LNCAP (cell line): Measurements from ENCODE around the gene ROBO1.

Experiments
- CTCF ChIP-seq: fragments of 450-650 bp; IDR thresholded peaks from 2 replicates; pipeline ENCODE4 v1.5.1; 2017; ENCODE audit warnings: mild to moderate bottlenecking

Gene ROBO1

GRCh38 chr3:79767905-79768267 is at the start of gene ROBO1:
TSS of gene ROBO1 (minus strand) at chr3:79767998.
- no peak for TF ChIP-seq CTCF

- TF ChIP-seq CTCF: no peak
Observed at GRCh38 chr3:79817224-79817623, 49.4 kb upstream of the ROBO1 start.

- TF ChIP-seq CTCF: no peak
Observed at GRCh38 chr3:79815478-79815877, 47.7 kb upstream of the ROBO1 start.

GRCh38 chr3:79810581-79810980 is 42.8 kb upstream of the ROBO1 start:
- TF ChIP-seq CTCF: no peak

GRCh38 chr3:79810092-79810491 is 42.3 kb upstream of the ROBO1 start:
- no peak for TF ChIP-seq CTCF

GRCh38 chr3:79809106-79809505 is 41.3 kb upstream of the ROBO1 start:
- TF ChIP-seq CTCF: no peak

- TF ChIP-seq CTCF: no peak
Observed at GRCh38 chr3:79808515-79808914, 40.7 kb upstream of the ROBO1 start.

GRCh38 chr3:79773291-79773690 is 5.5 kb upstream of the ROBO1 start:
- no peak for TF ChIP-seq CTCF
